ENCODE results near the gene TAS2R14. TPM values are rescaled to one million over a fixed set of nuclear protein-coding genes. Genes with fewer than 3 reads are reported as not detected.
A peak's percentile ranks its signal among the peaks of the same experiment; 100 is the strongest.

The TAS2R14 gene
- total RNA-seq, 1 experiment from 2014 or later = 1.3 TPM

- TF ChIP-seq ZBTB43 (CRISPR knock-in tag; IDR thresholded peaks at IDR 0.05) (no peak), ERG (CRISPR knock-in tag; IDR thresholded peaks at IDR 0.05) (no peak), ZSCAN18 (CRISPR knock-in tag; IDR thresholded peaks at IDR 0.05) (no peak), ATF1 (CRISPR knock-in tag; IDR thresholded peaks at IDR 0.05) (no peak), STAT6 (CRISPR knock-in tag; conservative IDR thresholded peaks at IDR 0.05; ENCODE audit: low read depth) (no peak), SMAD3 (CRISPR knock-in tag; IDR thresholded peaks at IDR 0.05; ENCODE audit: borderline replicate concordance) (no peak), CDX4 (CRISPR knock-in tag; IDR thresholded peaks at IDR 0.05; ENCODE audit: borderline replicate concordance) (no peak)
Measured at GRCh38 chr12:10943167-10943566, 4.1 kb upstream of the TAS2R14 start (continued).

- ATAC-seq (peak; percentile 93), DNase-seq (ENCODE audit: low spot score) (peak; percentile 24)
- peaks cover 21% of the 10 kb centered on the region for H3K4me1 Mint-ChIP-seq
- TF ChIP-seq NFE2L1 (CRISPR knock-in tag; IDR thresholded peaks at IDR 0.05) (peak; percentile 91), TEAD1 (CRISPR knock-in tag; IDR thresholded peaks at IDR 0.05) (no peak)
- H3K9me3 Mint-ChIP-seq = peaks cover 43% of the 10 kb centered on the region
- no peak overlapping the region; the same call in 1 of the 2 replicates for H3K27ac Mint-ChIP-seq
- ChIA-PET POLR2A (no interaction called here), CTCF (interaction anchor here (0.6 to 1.5 kb wide), 4 partner anchors 8 to 614 kb away, joined by 3 to 4 read pairs (median 3); no protein-coding TSS in a partner anchor)
- H3K36me3 Mint-ChIP-seq = peaks cover 39% of the 10 kb centered on the region
- H3K4me3 Mint-ChIP-seq = no peak overlapping the region
- no peaks in the 10 kb centered on the region; the same call in 1 of the 2 replicates for H3K27me3 Mint-ChIP-seq (ENCODE audit: low read depth)
Measured at GRCh38 chr12:10941916-10942607, 3.0 kb upstream of the TAS2R14 start.

- TF ChIP-seq OVOL2 (CRISPR knock-in tag; IDR thresholded peaks at IDR 0.05; ENCODE audit: borderline replicate concordance) (no peak), MYBL2 (CRISPR knock-in tag; IDR thresholded peaks at IDR 0.05) (no peak), HMGA2 (CRISPR knock-in tag; IDR thresholded peaks at IDR 0.05) (peak; percentile 97)
- DNase-seq (ENCODE audit: low spot score) (no peak), ATAC-seq (no peak)
- H3K4me3 Mint-ChIP-seq = no peak overlapping the region
- H3K4me1 Mint-ChIP-seq = peaks cover 21% of the 10 kb centered on the region
- ChIA-PET CTCF (interaction anchor here (1.5 kb wide), 1 partner anchor 259 kb away, joined by 3 read pairs; no protein-coding TSS in a partner anchor), POLR2A (no interaction called here)
- H3K9me3 Mint-ChIP-seq = peaks cover 36% of the 10 kb centered on the region
- no peak overlapping the region for H3K27ac Mint-ChIP-seq
- no peaks in the 10 kb centered on the region; the same call in 1 of the 2 replicates for H3K27me3 Mint-ChIP-seq (ENCODE audit: low read depth)
- H3K36me3 Mint-ChIP-seq = peaks cover 32% of the 10 kb centered on the region
Measured at GRCh38 chr12:10941369-10941768, 2.3 kb upstream of the TAS2R14 start.

All from WTC11 (cell line).